Esophagus muscularis mucosa (tissue), 3 donors: ENCODE measurements around the gene MPZL1.

Experiments used
- CTCF ChIP-seq, 3 experiments: fragments of 200-600 bp in 2 of 3; fragments of 450-650 bp in 1 of 3; sonication (generic) in 2 of 3; IDR thresholded peaks; one replicate each; pipeline ENCODE4 v1.5.1; 2017 to 2019; ENCODE audit warnings: antibody characterized with exemption in 3 of 3, mild to moderate bottlenecking in 2 of 3, moderate library complexity in 1 of 3
- POLR2A ChIP-seq: fragments of 450-650 bp; IDR thresholded peaks from one replicate; pipeline ENCODE4 v1.6.1; 2017; ENCODE audit warnings: antibody characterized with exemption, moderate library complexity, mild to moderate bottlenecking, low read depth
- POLR2AphosphoS5 ChIP-seq, 2 donors: sonication (generic); formaldehyde crosslinking; IDR thresholded peaks; one replicate each; pipeline ENCODE4 v1.6.1; 2017; ENCODE audit warnings: antibody characterized with exemption in 2 of 2

GRCh38 chr1:167808104-167808503, 86.3 kb downstream of the MPZL1 start:
- TF ChIP-seq POLR2AphosphoS5 (IDR thresholded peaks at IDR 0.05) (no peak), CTCF (IDR thresholded peaks at IDR 0.05) (no peak), POLR2A (no peak)
